ENCODE results near the gene ADAMTSL3. TPM values are rescaled to one million over a fixed set of nuclear protein-coding genes. Genes with fewer than 3 reads are reported as not detected.
"Not testable (repeated sequence)": the region's sequence is repeated elsewhere in the genome, so short reads cannot be mapped to it uniquely, and the experiment has no call there.

The ADAMTSL3 gene
- total RNA-seq, 1 donor from 2014 or later = 0.07 TPM

DNA sequence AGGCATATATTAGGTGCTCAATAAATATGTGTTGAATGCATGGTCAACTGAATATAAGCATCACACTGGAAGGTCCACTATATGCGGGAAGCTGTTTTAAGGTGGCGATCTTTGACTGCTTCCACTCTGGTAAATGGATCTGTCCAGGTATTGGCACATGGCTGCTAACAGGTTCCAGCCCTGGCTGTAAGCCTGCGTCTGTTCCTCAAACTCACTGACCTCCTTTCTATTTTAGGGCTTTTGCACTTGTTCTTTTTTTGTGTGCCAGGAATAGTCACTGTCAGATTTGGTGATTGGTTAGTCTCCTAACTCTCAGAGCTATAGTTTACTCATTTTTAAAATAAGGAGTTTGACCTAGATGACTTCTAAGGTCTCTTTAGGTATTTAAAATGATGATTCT lies 46.2 kb downstream of the ADAMTSL3 start:
- Mint-ChIP-seq H3K36me3 (ENCODE audit: low read depth) (no peaks in the 10 kb centered on the region), H3K27ac (ENCODE audit: unreplicated experiment) (no peak overlapping the region), H3K27me3 (ENCODE audit: low read depth) (no peaks in the 10 kb centered on the region), H3K9me3 (peaks cover 5% of the 10 kb centered on the region), H3K4me1 (no peaks in the 10 kb centered on the region), H3K4me3 (no peak overlapping the region)
- TF ChIP-seq, protein P1, sequence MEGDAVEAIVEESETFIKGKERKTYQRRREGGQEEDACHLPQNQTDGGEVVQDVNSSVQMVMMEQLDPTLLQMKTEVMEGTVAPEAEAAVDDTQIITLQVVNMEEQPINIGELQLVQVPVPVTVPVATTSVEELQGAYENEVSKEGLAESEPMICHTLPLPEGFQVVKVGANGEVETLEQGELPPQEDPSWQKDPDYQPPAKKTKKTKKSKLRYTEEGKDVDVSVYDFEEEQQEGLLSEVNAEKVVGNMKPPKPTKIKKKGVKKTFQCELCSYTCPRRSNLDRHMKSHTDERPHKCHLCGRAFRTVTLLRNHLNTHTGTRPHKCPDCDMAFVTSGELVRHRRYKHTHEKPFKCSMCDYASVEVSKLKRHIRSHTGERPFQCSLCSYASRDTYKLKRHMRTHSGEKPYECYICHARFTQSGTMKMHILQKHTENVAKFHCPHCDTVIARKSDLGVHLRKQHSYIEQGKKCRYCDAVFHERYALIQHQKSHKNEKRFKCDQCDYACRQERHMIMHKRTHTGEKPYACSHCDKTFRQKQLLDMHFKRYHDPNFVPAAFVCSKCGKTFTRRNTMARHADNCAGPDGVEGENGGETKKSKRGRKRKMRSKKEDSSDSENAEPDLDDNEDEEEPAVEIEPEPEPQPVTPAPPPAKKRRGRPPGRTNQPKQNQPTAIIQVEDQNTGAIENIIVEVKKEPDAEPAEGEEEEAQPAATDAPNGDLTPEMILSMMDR (conservative IDR thresholded peaks at IDR 0.05) = no peak
- no peak for DNase-seq (ENCODE audit: low read depth, low spot score)

DNA sequence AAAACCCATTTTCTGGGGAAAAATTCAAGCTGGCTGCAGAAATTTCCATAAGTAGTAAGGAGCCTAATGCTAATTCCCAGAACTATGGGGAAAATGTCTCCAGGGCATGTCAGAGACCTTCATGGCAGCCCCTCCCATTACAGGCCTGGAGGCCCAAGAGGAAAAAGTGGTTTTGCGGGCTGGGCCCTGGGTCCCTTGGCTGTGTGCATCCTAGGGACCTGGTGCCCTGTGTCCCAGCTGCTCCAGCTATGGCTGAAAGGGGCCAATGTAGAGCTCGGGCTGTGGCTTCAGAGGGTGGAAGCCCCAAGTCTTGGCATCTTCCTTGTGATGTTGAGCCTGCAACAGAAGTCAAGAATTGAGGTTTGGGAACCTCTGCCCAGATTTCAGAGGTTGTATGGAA lies 48.4 kb downstream of the ADAMTSL3 start:
- not testable (repeated sequence) for H3K9me3 Mint-ChIP-seq; DNase-seq (ENCODE audit: low read depth, low spot score); H3K4me3 Mint-ChIP-seq; H3K27ac Mint-ChIP-seq (ENCODE audit: unreplicated experiment); H3K36me3 Mint-ChIP-seq (ENCODE audit: low read depth); H3K4me1 Mint-ChIP-seq; H3K27me3 Mint-ChIP-seq (ENCODE audit: low read depth)

DNA sequence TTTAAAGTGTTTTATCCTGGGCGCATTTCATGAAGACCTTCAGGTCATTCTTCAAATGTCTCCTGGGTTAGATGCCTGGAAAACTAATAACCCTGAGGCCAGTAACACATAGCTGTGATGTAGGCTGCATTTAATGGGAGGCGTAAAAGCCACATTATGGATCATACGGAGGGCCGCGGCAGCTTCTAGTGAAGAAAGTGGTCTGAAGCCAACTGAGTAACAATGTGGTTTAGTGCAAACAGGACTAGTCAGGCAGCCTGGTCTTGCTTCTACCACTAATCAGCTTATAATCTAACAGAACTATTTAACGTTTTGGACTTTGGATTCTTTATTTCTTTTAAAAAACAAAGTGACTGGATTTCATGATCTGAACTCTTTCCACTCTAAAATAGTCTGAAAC lies 54.4 kb downstream of the ADAMTSL3 start:
- H3K27ac Mint-ChIP-seq (ENCODE audit: unreplicated experiment) = no peak overlapping the region
- DNase-seq (ENCODE audit: low read depth, low spot score) = no peak
- H3K27me3 Mint-ChIP-seq (ENCODE audit: low read depth) = no peaks in the 10 kb centered on the region
- TF ChIP-seq, protein P1 (conservative IDR thresholded peaks at IDR 0.05) = no peak
- no peak overlapping the region for H3K4me3 Mint-ChIP-seq
- no peaks in the 10 kb centered on the region for H3K9me3 Mint-ChIP-seq
- no peaks in the 10 kb centered on the region for H3K36me3 Mint-ChIP-seq (ENCODE audit: low read depth)
- no peaks in the 10 kb centered on the region for H3K4me1 Mint-ChIP-seq

DNA sequence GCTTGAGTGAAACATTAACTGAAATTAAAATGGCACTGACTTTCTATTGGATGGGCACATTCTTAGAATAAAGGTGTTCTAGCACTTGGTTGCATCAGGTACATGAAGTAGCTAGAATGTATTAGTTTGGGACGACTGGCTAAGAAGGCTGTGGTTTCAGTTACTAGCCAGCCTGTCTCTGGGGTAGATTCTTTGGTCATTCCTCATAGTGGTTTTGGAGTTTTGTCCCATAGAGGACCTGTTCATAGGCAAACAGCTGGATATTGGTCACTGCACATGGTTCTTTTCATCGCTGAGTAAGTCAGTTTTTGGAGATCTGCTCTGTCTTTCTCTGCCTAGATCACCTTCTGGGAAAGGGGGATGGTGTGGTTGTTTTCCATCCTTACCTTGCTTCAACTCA lies 55.3 kb downstream of the ADAMTSL3 start:
- TF ChIP-seq, protein P1 (conservative IDR thresholded peaks at IDR 0.05) = no peak
- H3K27ac Mint-ChIP-seq (ENCODE audit: unreplicated experiment) = no peak overlapping the region
- no peaks in the 10 kb centered on the region for H3K9me3 Mint-ChIP-seq
- H3K4me1 Mint-ChIP-seq = no peaks in the 10 kb centered on the region
- no peaks in the 10 kb centered on the region for H3K27me3 Mint-ChIP-seq (ENCODE audit: low read depth)
- no peak overlapping the region for H3K4me3 Mint-ChIP-seq
- no peak for DNase-seq (ENCODE audit: low read depth, low spot score)
- no peaks in the 10 kb centered on the region for H3K36me3 Mint-ChIP-seq (ENCODE audit: low read depth)

DNA sequence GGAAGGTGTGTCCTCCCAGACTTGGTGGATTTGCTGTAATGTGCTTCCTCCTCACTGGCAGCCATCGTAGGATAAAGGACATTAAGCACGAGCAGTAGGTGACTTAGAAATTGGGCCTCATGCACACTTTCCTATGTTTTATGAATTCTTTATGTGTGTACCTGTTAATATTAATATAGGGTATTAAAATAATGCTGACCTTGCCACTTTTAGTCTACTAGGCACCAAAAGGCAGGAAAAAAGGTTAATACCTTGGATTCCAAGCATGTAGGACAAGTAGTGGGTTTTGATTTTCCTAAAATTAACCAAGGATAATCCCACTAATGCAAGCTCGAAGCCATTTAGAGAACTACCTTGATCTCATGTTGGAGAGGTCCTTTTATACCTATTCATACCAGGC lies 55.9 kb downstream of the ADAMTSL3 start:
- no peaks in the 10 kb centered on the region for H3K9me3 Mint-ChIP-seq
- H3K27me3 Mint-ChIP-seq (ENCODE audit: low read depth) = no peaks in the 10 kb centered on the region
- no peaks in the 10 kb centered on the region for H3K36me3 Mint-ChIP-seq (ENCODE audit: low read depth)
- H3K4me1 Mint-ChIP-seq = no peaks in the 10 kb centered on the region
- H3K27ac Mint-ChIP-seq (ENCODE audit: unreplicated experiment) = no peak overlapping the region
- TF ChIP-seq, protein P1 (conservative IDR thresholded peaks at IDR 0.05) = no peak
- H3K4me3 Mint-ChIP-seq = no peak overlapping the region
- no peak for DNase-seq (ENCODE audit: low read depth, low spot score)

DNA sequence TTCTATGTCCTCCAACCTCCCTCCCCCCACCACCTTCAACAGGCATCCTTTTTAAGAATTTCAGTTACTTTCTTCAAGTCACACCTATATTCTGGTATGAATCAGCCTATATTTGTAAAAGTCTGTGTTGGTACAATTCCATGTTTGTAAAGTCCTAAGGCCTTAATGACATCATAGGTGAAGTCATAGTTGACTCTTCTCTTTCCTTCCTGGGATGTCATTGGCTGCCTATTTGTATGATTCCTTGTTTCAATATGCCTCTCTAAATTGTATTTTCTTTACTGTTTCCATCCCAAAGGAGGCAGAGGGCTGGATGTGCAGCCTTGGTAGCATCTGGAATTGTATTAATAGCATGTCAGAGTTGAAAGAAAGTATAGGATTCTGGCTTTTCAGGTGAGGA lies 56.5 kb downstream of the ADAMTSL3 start:
- Mint-ChIP-seq H3K36me3 (ENCODE audit: low read depth) (no peaks in the 10 kb centered on the region), H3K27me3 (ENCODE audit: low read depth) (no peaks in the 10 kb centered on the region), H3K9me3 (no peaks in the 10 kb centered on the region), H3K4me3 (no peak overlapping the region), H3K4me1 (no peaks in the 10 kb centered on the region), H3K27ac (ENCODE audit: unreplicated experiment) (no peak overlapping the region)
- TF ChIP-seq, protein P1 (conservative IDR thresholded peaks at IDR 0.05) = no peak
- no peak for DNase-seq (ENCODE audit: low read depth, low spot score)

All from neural crest cell (in vitro differentiated cells).